Prostate gland (tissue), 2 donors: ENCODE results near the gene DBET.

Experiments
- CTCF ChIP-seq, 4 experiments: fragments of 200-600 bp in 2 of 4; fragments of 450-650 bp in 2 of 4; sonication (generic) in 2 of 4; IDR thresholded peaks; 1 replicate in 3 of 4; 2 replicates in 1 of 4; pipeline ENCODE4 v1.5.1; 2016 to 2019; ENCODE audit warnings: antibody characterized with exemption in 4 of 4, mild to moderate bottlenecking in 2 of 4, moderate library complexity in 2 of 4
- POLR2A ChIP-seq: fragments of 450-650 bp; IDR thresholded peaks from one replicate; pipeline ENCODE4 v1.6.1; 2016; ENCODE audit warnings: antibody characterized with exemption, mild to moderate bottlenecking
- POLR2AphosphoS5 ChIP-seq: sonication (generic); formaldehyde crosslinking; IDR thresholded peaks from one replicate; pipeline ENCODE4 v1.6.1; 2017; ENCODE audit warnings: antibody characterized with exemption

DNA sequence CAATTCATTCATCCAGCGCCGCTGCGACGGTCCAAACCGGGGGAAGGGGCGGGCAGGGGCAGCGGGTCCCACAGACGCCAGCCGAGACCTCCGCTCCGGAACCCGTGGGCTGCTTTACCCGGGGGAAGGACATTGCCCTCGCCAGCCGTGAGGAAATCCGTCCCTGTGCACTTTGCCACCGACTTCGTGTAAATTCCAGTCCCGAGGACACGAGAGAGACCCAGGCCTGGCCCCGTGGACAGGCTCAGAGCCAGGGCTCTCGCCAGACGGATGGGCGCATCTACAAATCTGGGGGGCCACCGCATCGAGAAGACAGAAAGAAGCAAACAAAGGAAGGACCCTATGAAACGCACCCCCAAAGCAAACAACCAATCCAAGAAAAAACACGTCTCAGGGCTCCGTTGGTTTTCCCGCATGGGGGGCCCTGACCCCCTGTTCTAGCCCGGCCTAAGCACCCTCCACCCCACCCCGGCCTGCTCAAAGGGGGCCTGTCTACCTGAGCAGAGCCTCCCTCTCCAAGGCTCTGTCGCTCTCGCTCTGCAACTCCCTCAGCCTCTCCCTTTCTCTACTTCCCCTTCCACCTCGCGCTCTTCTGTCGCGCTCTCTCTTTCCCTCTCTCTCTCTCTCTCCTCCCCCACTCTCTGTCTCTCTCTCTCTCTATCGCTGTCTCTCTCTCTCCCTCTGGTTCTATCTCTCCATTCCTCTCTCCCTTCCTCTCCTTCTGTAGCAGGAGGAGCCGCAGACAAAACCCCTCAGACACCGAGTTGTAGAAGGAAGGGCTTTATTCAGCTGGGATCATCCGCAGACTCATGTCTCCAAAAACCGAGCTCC, 48.5 kb upstream of the DBET start:
- no peak for TF ChIP-seq POLR2AphosphoS5
- no peak for TF ChIP-seq POLR2A
- no peak for TF ChIP-seq CTCF (IDR thresholded peaks at IDR 0.05)
